ENCODE results near the gene PTH2.
"Not testable (repeated sequence)": the region's sequence is repeated elsewhere in the genome, so short reads cannot be mapped to it uniquely, and the experiment has no call there.

The PTH2 gene

GRCh38 chr19:49447485-49448431, 24.5 kb upstream of the PTH2 start:
- FAIRE-seq: no peak

- no peak for FAIRE-seq
Observed at GRCh38 chr19:49445997-49446396, 22.8 kb upstream of the PTH2 start.

GRCh38 chr19:49444100-49444700, 21.0 kb upstream of the PTH2 start:
- not testable (repeated sequence) for FAIRE-seq

- no peak for FAIRE-seq
Observed at GRCh38 chr19:49443366-49444099, 20.3 kb upstream of the PTH2 start.

- FAIRE-seq: no peak
Observed at GRCh38 chr19:49442771-49443365, 19.6 kb upstream of the PTH2 start.

GRCh38 chr19:49442354-49442753, 19.1 kb upstream of the PTH2 start:
- no peak for FAIRE-seq

- no peak for FAIRE-seq
Observed at GRCh38 chr19:49441960-49442350, 18.7 kb upstream of the PTH2 start.

- FAIRE-seq: no peak
Observed at GRCh38 chr19:49441210-49441959, 18.1 kb upstream of the PTH2 start, which contains the start of gene SLC17A7. Gene SLC17A7 (minus strand): TSS chr19:49441527. CDS start chr19:49441379, 148 bp downstream.

- FAIRE-seq: no peak
Observed at GRCh38 chr19:49440439-49441209, 17.4 kb upstream of the PTH2 start.

- no peak for FAIRE-seq
Observed at GRCh38 chr19:49439836-49440235, 16.6 kb upstream of the PTH2 start.

GRCh38 chr19:49438261-49438660, 15.0 kb upstream of the PTH2 start:
- no peak for FAIRE-seq

GRCh38 chr19:49437231-49437630, 14.0 kb upstream of the PTH2 start:
- FAIRE-seq: no peak

GRCh38 chr19:49436381-49437017, 13.3 kb upstream of the PTH2 start:
- FAIRE-seq: no peak

GRCh38 chr19:49435670-49436069, 12.4 kb upstream of the PTH2 start:
- FAIRE-seq: no peak

- no peak for FAIRE-seq
Observed at GRCh38 chr19:49434907-49435583, 11.8 kb upstream of the PTH2 start.

GRCh38 chr19:49433240-49433901, 10.1 kb upstream of the PTH2 start:
- no peak for FAIRE-seq

GRCh38 chr19:49432141-49433073, 9.2 kb upstream of the PTH2 start:
- FAIRE-seq: no peak

GRCh38 chr19:49431330-49431749, 8.1 kb upstream of the PTH2 start:
- FAIRE-seq: no peak
